Measurements from ENCODE around the gene GAS7.

DNA sequence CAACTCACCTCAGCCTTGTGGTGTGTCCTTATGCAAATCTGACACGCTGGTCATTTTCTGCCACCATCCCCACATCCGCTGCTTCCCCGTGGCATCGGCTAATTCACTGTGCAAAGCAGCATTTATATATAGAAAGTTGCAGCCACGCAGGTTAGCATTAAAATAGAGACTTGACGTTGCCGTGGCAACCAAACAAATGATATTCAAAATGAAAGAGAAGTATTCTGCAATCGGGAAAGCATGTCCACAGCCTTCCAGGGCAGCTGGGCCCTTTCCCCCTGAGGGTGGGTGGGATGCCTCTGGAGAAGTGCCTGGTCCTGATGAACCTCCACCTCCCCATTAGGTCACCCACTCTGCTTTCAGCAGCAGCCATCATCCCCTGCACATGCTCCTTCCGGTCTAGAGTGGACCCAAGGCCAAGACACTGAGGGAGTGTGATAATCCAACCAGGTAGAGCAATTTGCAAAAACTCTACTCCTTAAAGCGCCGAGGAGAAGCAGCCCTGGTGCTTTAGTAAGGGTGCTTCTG, 138.7 kb downstream of the GAS7 start:
- no peak for TF ChIP-seq ELF4 (IDR thresholded peaks at IDR 0.05)
- TF ChIP-seq SUZ12 (IDR thresholded peaks at IDR 0.05): no peak
- TF ChIP-seq BHLHE40 (IDR thresholded peaks at IDR 0.05; ENCODE audit: borderline replicate concordance): no peak
- no peak for TF ChIP-seq TARDBP (IDR thresholded peaks at IDR 0.05)
- no peak for TF ChIP-seq CTBP1 (IDR thresholded peaks at IDR 0.05; ENCODE audit: borderline replicate concordance)
- no peak for TF ChIP-seq SP1 (IDR thresholded peaks at IDR 0.05)
- no peak for TF ChIP-seq L3MBTL2 (conservative IDR thresholded peaks at IDR 0.05)
- TF ChIP-seq HDGF (IDR thresholded peaks at IDR 0.05; ENCODE audit: borderline replicate concordance): no peak
- TF ChIP-seq FOXM1 (IDR thresholded peaks at IDR 0.05; ENCODE audit: borderline replicate concordance): no peak
- TF ChIP-seq FOXA1 (IDR thresholded peaks at IDR 0.05): no peak
